Dendritic cell treated with granulocyte-macrophage colony-stimulating factor and Interleukin-4, amounts not matched to agents 40 ng/mL and 50 ng/mL, for 4 days (primary cell): Measurements from ENCODE around the gene SLC15A3.

Experiments
- H3K27ac Mint-ChIP-seq: one replicate; pipeline ENCODE4 v1.8.0; 2022; ENCODE audit warnings: mild to moderate bottlenecking, mixed read lengths
- H3K27me3 Mint-ChIP-seq: one replicate; pipeline ENCODE4 v1.8.0; 2022; ENCODE audit warnings: mild to moderate bottlenecking, mixed read lengths
- H3K36me3 Mint-ChIP-seq: one replicate; pipeline ENCODE4 v1.8.0; 2022; ENCODE audit warnings: low read depth, mixed read lengths
- H3K4me1 Mint-ChIP-seq: one replicate; pipeline ENCODE4 v1.8.0; 2022; ENCODE audit warnings: low read depth, mixed read lengths
- H3K4me3 Mint-ChIP-seq: one replicate; pipeline ENCODE4 v1.8.0; 2022; ENCODE audit warnings: mild to moderate bottlenecking, moderate library complexity, mixed read lengths
- H3K9me3 Mint-ChIP-seq: one replicate; pipeline ENCODE4 v1.8.0; 2022; ENCODE audit warnings: mixed read lengths
- intact Hi-C: fragments of 100-400 bp; cut with micrococcal nuclease; formaldehyde crosslinking; loops from one replicate; pipeline ENCODE4 v1.15.0; 2022

Gene SLC15A3

DNA sequence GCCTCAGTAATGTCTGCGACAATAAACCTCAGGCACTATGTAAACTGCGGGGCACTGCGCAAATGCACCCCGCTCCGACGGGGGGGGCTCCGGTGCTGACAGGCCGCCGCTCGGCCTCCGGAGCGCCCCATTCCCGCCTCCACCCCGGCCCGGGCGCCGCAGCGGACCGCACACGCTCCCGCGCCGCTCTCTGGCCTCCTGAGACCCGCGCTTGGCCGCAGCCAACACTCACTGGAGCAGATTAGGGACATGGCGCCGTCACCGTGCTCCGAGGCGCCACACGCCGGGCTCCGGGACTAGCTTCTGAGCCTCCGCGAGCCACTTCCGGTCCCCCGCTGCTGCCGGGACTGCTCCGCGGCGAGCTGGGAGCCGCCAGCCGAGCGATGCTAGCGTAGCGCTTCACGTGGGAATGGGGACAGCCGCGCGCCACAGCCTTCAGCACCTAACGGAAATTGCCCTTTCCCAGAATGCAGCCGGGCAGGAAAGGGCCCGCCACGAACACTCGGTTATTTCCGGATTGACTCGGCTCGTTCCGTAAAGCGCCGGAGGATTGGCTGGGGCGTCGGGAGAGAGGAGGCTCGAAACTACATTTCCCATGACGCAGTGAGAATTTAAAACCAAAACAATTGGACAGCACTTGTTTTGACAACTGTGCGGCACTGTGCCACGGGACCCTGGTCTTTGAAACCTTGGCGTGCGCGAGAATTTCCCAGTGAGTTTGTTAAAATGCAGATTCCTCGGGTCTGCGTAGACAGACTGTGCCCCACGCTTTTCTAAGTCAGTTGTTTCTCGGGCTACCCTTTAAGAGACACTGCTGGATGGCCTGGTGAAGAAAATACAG is 45.6 kb downstream of the SLC15A3 start, which contains the start of gene PRPF19:
Gene PRPF19, minus strand, starts transcription at position 454 of the 841 bp plus-strand sequence. Its CDS starts 203 bp downstream, at position 251.
- H3K36me3 Mint-ChIP-seq, result peaks cover 43% of the 10 kb centered on the region
- H3K4me1 Mint-ChIP-seq, result peaks cover 75% of the 10 kb centered on the region
- peak within 1 kb of the TSS; percentile 91 for H3K27ac Mint-ChIP-seq
- peak within 1 kb of the TSS; percentile 96 for H3K4me3 Mint-ChIP-seq
- intact Hi-C loops, result no loop called here
- H3K27me3 Mint-ChIP-seq, result no peaks in the 10 kb centered on the region
- peaks cover 17% of the 10 kb centered on the region for H3K9me3 Mint-ChIP-seq

GRCh38 chr11:60905551-60906113 is 46.3 kb downstream of the SLC15A3 start:
- H3K4me1 Mint-ChIP-seq, result peaks cover 68% of the 10 kb centered on the region
- H3K36me3 Mint-ChIP-seq, result peaks cover 50% of the 10 kb centered on the region
- no peaks in the 10 kb centered on the region for H3K27me3 Mint-ChIP-seq
- intact Hi-C loops, result no loop called here
- H3K27ac Mint-ChIP-seq, result peak overlapping the region; percentile 91
- peaks cover 17% of the 10 kb centered on the region for H3K9me3 Mint-ChIP-seq
- H3K4me3 Mint-ChIP-seq, result peak overlapping the region; percentile 96

DNA sequence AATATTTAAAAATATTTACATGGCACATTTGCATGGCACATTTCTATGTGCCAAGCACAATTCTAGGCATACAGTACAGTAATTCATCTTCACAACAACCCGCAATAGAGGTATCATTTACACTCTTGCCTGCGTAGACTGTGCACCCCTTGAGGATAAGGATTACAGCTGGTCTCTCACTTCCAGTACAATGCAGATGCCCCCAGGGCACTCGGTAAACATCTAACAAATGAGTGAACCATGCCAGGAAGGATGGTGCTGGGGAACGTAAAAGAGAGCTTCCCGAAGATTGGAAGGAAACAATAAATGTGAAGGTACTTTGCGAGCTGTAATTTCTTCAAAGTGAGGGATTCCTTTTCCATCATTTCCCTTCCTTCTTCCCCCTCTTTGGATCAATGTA is 46.9 kb downstream of the SLC15A3 start:
- Mint-ChIP-seq H3K4me3 (peak overlapping the region; percentile 96), H3K4me1 (peaks cover 62% of the 10 kb centered on the region), H3K27me3 (no peaks in the 10 kb centered on the region), H3K27ac (peak overlapping the region; percentile 91), H3K36me3 (peaks cover 56% of the 10 kb centered on the region), H3K9me3 (peaks cover 17% of the 10 kb centered on the region)
- intact Hi-C loops, result no loop called here

DNA sequence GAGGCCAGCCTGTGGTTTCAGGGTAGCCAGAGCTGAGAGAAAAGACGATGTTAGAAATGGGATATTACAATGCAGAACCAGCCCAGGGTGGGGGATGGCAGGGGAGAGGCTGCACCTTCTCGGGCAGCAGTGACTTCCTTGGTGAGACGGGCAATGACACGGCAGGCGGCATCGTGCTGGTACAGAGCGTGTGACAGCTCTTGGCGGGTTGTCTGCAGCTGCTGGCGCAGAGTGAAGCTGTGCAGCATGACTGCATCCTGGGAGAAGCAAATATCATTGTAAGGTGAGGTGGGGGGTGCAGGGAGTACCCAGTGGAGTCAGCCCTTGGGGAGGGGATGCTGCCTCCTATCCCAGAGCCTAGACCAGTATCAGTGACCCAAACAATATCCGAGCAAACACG is 49.4 kb downstream of the SLC15A3 start:
- no peak overlapping the region for H3K27ac Mint-ChIP-seq
- H3K4me1 Mint-ChIP-seq, result peaks cover 43% of the 10 kb centered on the region
- no peak overlapping the region for H3K4me3 Mint-ChIP-seq
- H3K27me3 Mint-ChIP-seq, result no peaks in the 10 kb centered on the region
- H3K9me3 Mint-ChIP-seq, result no peaks in the 10 kb centered on the region
- peaks cover 68% of the 10 kb centered on the region for H3K36me3 Mint-ChIP-seq
- intact Hi-C loops, result no loop called here

DNA sequence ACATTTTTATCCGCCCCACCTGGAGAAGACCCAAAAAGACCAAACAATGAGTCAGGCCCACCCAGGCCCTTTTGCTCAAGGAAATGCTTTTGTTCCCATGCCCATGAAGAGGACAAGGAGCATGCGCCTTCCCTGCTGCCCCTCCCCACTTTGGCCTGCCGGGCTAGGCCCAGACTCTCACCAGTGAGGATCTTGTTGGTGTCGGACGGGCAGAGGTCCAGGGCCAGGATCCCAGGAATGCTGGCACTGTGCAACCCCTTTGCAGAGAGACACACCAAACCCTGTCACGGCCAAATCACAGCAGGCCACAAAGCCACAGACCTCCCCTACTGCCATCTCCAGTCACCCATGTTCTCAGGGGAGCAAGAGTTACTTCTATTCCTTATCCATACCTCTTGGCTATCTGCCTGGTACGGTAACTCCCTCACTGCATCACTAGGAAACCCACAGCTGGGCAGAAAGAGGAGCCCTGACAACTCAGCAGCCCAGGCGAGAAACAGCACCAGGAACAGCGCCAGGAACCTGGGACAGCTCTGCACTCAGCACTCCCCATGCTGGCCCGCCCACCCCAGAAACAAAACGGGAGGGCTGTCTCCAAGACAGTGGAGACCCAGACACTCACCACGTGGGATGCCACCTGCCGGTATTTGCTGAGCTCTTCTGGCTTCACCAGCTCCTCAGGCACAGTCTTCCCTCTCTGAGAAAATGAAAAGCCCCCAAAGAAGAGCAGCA is 51.1 kb downstream of the SLC15A3 start:
- Mint-ChIP-seq H3K36me3 (peaks cover 76% of the 10 kb centered on the region), H3K4me3 (no peak overlapping the region), H3K27ac (no peak overlapping the region), H3K27me3 (no peaks in the 10 kb centered on the region), H3K9me3 (no peaks in the 10 kb centered on the region), H3K4me1 (peaks cover 38% of the 10 kb centered on the region)
- intact Hi-C loops, result no loop called here

DNA sequence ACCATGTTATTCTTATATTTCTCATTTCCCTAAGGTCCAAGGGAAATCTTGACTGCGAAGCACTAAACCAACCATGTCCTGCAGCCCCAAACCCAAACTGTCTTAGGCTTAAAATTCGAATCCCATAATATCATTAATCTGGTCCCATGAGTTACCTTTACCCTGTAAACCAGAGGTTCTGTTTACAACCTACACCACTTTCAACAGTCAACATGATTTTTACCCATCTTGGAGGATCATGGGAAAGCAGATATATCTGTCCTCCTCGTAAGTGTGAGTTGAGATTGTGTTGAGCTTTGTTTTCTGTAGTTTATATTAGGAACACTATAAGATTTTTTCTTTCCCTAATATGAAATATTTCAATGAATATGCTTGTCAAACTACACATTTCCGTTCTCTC is 52.0 kb downstream of the SLC15A3 start:
- Mint-ChIP-seq H3K27me3 (no peaks in the 10 kb centered on the region), H3K4me3 (no peak overlapping the region), H3K36me3 (peaks cover 85% of the 10 kb centered on the region), H3K4me1 (peaks cover 39% of the 10 kb centered on the region), H3K27ac (no peak overlapping the region), H3K9me3 (no peaks in the 10 kb centered on the region)
- intact Hi-C loops, result loop anchor here (2.0 kb wide), 1 partner anchor 69 kb away; no protein-coding TSS in a partner anchor

GRCh38 chr11:60899046-60899936 is 52.7 kb downstream of the SLC15A3 start:
- no peak overlapping the region for H3K4me3 Mint-ChIP-seq
- intact Hi-C loops, result loop anchor here (2.0 kb wide), 1 partner anchor 68 kb away; no protein-coding TSS in a partner anchor
- H3K4me1 Mint-ChIP-seq, result peaks cover 34% of the 10 kb centered on the region
- peak overlapping the region; percentile 38 for H3K27ac Mint-ChIP-seq
- H3K27me3 Mint-ChIP-seq, result no peaks in the 10 kb centered on the region
- H3K9me3 Mint-ChIP-seq, result no peaks in the 10 kb centered on the region
- H3K36me3 Mint-ChIP-seq, result peaks cover 92% of the 10 kb centered on the region

GRCh38 chr11:60897496-60897895 is 54.5 kb downstream of the SLC15A3 start:
- intact Hi-C loops, result no loop called here
- Mint-ChIP-seq H3K4me1 (peaks cover 25% of the 10 kb centered on the region), H3K27me3 (no peaks in the 10 kb centered on the region), H3K36me3 (peaks cover 93% of the 10 kb centered on the region), H3K4me3 (no peak overlapping the region), H3K9me3 (no peaks in the 10 kb centered on the region), H3K27ac (peak overlapping the region; percentile 38)

DNA sequence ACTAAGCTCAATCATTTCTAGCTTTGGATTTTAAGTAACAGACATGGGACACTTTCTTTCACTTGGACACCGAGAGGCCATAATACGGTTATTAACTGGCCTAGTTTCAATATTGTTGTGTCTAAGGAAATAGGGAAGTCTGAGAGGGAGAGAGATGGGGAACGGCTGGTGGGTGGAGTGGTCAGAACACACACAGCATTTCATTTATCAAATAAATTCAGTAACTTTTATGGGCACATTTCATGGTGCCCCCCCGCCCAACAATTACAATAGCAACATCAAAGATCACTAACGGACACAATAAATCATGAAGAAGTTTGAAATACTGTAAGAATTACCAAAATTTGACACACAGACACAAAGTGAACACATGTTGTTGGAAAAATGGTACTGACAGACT is 56.3 kb downstream of the SLC15A3 start:
- Mint-ChIP-seq H3K27me3 (no peaks in the 10 kb centered on the region), H3K4me3 (peak overlapping the region; percentile 44), H3K36me3 (peaks cover 95% of the 10 kb centered on the region), H3K9me3 (no peaks in the 10 kb centered on the region), H3K4me1 (peaks cover 33% of the 10 kb centered on the region), H3K27ac (peak overlapping the region; percentile 86)
- intact Hi-C loops, result no loop called here

DNA sequence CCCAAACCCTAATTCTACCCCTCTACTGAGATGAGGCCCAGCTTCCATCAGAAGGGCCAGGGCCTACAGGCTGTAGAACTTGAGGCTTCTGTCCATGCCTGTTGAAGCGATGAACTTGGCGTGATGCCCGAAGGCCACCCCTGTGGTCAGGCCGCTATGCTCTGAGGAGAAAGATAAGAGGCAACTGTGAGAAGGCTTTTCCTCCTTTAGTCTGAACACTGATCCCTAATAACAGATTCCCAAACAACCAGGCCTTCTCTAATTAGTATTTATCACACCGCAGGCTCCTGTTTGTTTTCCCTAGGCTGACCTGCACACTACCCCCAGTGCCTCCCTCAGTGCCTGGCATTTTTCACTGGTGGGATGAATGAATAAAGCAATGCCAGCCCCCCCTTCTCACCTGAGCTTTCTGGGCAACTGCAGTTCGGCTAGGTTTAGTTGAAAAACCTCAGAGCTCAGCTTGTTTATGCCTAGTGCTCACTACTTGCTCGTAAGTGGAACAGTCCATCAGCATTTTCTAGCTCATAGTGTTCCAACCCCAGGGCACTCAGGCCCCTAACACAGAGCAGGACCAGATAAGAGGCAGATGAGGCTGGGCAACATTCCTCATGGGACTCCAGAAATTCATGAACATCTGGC is 60.8 kb downstream of the SLC15A3 start:
- Mint-ChIP-seq H3K4me1 (peaks cover 36% of the 10 kb centered on the region), H3K9me3 (no peaks in the 10 kb centered on the region), H3K27ac (peak overlapping the region; percentile 58), H3K27me3 (no peaks in the 10 kb centered on the region), H3K36me3 (peaks cover 72% of the 10 kb centered on the region), H3K4me3 (no peak overlapping the region)
- intact Hi-C loops, result no loop called here

DNA sequence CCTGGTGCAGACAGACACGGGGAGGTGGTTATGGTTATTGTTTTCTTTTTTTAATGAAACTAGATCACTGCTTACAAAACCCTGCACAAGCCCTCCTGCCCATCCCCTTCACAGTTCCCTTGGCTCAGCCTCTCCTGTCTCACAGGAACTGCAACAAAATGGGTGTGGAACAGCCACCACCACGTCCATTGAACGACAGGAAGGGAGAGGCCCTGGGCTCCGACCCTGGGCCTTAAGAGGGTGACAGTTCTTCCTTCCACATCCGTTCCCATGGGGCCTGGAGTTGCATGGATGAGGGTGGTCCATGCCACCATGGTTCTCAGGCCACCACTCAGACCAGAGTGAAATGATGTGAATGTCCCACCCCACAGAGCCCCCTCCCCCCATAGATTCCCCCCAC is 61.3 kb downstream of the SLC15A3 start:
- Mint-ChIP-seq H3K4me1 (peaks cover 31% of the 10 kb centered on the region), H3K27me3 (no peaks in the 10 kb centered on the region), H3K27ac (peak overlapping the region; percentile 58), H3K36me3 (peaks cover 67% of the 10 kb centered on the region), H3K4me3 (no peak overlapping the region), H3K9me3 (no peaks in the 10 kb centered on the region)
- intact Hi-C loops, result no loop called here

- Mint-ChIP-seq H3K27me3 (no peaks in the 10 kb centered on the region), H3K4me1 (peaks cover 28% of the 10 kb centered on the region), H3K27ac (peak overlapping the region; percentile 29), H3K4me3 (no peak overlapping the region), H3K36me3 (peaks cover 59% of the 10 kb centered on the region), H3K9me3 (no peaks in the 10 kb centered on the region)
- intact Hi-C loops, result no loop called here
Observed at GRCh38 chr11:60889869-60890311, 62.1 kb downstream of the SLC15A3 start.

DNA sequence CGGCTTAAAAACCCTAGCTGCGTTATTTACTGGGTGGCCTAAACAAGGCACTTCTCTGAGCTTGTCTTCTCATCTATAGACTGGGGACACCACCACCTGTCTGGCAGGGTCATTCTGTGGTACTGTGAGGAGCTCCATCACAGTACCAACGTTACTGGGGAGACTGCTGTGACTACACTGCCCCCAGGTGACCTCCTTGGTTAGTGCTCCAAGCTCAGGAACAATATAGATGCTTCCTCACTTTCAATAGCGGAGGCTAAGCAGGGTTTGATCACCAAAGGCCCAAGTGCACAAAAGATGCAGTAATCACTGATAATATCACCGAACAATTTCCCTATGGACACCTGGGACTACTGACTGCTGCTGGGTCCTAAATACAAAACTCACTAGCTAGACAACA is 64.4 kb downstream of the SLC15A3 start:
- H3K4me1 Mint-ChIP-seq, result peaks cover 30% of the 10 kb centered on the region
- peaks cover 51% of the 10 kb centered on the region for H3K36me3 Mint-ChIP-seq
- no peak overlapping the region for H3K27ac Mint-ChIP-seq
- H3K4me3 Mint-ChIP-seq, result no peak overlapping the region
- intact Hi-C loops, result loop anchor here (1.0 kb wide), 2 partner anchors 56 to 112 kb away; no protein-coding TSS in a partner anchor
- H3K27me3 Mint-ChIP-seq, result no peaks in the 10 kb centered on the region
- no peaks in the 10 kb centered on the region for H3K9me3 Mint-ChIP-seq
